Astrocyte of the spinal cord (primary cell): ENCODE measurements around the gene MKS1.

Source experiments
- DNase-seq: peaks from one replicate; pipeline ENCODE4 v3.0.0; 2011; ENCODE audit warnings: low read depth, low spot score
- H3K4me3 ChIP-seq: 2 replicates; pipeline ENCODE4 v1.5.1; 2011; ENCODE audit warnings: low read depth, mild to moderate bottlenecking, low read length, moderate library complexity
- in situ Hi-C: cut with HindIII; loops from 2 replicates; pipeline ENCODE4 v1.10.0; 2017; ENCODE audit warnings: low sequenced_read_pairs
- TF ChIP-seq, protein P1 (sequence below): IDR thresholded peaks from 2 replicates; pipeline ENCODE4 v1.5.1; 2012; ENCODE audit warnings: low read depth, mild to moderate bottlenecking, low read length, inconsistent platforms

MKS1 gene

DNA sequence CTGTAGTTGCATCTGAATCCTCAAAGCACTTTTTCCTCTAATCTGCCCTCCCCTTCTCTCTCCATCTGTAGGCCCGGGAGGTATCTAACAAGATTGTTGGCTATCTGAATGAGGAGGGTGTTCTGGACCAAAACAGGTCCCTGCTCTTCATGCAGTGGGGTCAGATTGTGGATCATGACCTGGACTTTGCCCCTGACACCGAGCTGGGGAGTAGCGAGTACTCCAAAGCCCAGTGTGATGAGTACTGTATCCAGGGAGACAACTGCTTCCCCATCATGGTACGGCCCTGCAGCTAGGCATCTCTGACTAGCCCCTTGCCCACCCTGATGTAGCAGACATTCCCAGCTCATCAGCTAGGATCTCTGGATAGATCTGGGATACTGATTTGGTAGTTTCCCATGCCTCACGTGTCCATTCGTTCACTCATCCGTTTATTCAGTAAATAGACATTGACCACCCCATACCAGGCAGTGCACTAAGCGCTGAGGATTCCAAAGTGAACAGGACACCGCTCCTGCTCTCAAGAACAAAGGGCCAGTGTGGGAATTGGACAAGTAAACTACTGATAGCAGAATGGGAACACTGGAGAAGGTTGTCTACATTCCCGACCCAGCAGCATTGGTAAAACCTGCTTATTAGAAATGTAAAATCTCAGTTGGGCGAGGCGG lies 31.4 kb upstream of the MKS1 start:
- no peak overlapping the region for H3K4me3 ChIP-seq
- in situ Hi-C loops = no loop called here
- TF ChIP-seq, protein P1, sequence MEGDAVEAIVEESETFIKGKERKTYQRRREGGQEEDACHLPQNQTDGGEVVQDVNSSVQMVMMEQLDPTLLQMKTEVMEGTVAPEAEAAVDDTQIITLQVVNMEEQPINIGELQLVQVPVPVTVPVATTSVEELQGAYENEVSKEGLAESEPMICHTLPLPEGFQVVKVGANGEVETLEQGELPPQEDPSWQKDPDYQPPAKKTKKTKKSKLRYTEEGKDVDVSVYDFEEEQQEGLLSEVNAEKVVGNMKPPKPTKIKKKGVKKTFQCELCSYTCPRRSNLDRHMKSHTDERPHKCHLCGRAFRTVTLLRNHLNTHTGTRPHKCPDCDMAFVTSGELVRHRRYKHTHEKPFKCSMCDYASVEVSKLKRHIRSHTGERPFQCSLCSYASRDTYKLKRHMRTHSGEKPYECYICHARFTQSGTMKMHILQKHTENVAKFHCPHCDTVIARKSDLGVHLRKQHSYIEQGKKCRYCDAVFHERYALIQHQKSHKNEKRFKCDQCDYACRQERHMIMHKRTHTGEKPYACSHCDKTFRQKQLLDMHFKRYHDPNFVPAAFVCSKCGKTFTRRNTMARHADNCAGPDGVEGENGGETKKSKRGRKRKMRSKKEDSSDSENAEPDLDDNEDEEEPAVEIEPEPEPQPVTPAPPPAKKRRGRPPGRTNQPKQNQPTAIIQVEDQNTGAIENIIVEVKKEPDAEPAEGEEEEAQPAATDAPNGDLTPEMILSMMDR = no peak
- DNase-seq = no peak

DNA sequence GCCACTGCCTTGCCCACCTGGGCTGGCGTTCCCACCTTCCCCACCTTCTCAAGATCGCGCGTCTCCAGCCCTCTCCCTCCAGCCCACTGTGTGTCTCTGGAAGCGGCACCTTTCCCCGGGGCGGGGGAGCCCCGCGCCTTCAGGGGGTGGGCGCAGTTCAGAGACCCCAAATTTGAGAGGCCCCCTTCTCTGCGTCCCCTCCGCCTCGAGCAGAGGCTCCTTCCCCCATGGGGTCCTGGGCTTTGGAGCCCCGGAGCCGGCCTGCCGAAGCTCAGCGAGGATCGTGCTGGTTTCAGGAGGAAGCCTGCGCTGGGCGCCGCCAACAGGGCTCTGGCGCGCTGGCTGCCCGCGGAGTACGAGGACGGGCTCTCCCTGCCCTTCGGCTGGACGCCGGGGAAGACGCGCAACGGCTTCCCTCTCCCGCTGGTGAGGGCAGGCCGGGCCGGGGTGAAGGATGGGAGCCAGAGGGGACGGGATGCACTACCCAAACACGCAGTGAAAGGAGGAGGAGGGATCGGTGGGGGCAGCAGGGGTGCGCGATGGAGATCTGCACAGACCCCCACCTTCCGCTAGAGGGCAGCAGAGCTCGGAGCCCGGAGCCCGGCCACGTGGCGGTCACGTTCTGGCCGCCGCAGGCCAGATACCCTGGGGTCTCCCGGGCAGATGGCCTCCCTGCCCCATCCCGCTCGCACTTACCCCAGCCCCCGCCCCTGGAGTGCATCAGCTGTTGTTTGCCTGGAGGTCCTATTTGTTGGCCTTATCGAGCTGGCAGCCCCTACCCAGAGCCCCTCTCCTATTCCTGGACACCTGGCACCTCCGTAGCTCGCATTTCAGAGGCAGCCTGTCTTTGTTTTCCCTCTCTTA lies 30.4 kb upstream of the MKS1 start:
- peak overlapping the region; percentile 34 for H3K4me3 ChIP-seq
- peak; percentile 41 for DNase-seq
- TF ChIP-seq, protein P1 = peak; percentile 93
- in situ Hi-C loops = no loop called here

DNA sequence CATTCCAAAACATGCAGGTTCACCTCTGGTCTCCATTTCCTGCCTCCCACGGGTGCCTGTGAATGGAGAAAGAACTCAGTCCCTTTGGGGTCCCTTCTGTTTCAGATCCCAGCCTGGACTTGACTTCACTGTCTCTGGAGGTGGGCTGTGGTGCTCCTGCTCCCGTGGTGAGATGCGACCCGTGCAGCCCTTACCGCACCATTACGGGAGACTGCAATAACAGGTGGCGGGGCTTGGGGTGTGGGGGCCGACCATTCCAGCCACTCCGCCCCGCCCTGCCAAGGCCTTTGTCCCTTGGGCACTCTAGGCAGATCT lies 29.9 kb upstream of the MKS1 start:
- TF ChIP-seq, protein P1 = no peak
- no peak overlapping the region for H3K4me3 ChIP-seq
- in situ Hi-C loops = no loop called here
- DNase-seq = no peak

DNA sequence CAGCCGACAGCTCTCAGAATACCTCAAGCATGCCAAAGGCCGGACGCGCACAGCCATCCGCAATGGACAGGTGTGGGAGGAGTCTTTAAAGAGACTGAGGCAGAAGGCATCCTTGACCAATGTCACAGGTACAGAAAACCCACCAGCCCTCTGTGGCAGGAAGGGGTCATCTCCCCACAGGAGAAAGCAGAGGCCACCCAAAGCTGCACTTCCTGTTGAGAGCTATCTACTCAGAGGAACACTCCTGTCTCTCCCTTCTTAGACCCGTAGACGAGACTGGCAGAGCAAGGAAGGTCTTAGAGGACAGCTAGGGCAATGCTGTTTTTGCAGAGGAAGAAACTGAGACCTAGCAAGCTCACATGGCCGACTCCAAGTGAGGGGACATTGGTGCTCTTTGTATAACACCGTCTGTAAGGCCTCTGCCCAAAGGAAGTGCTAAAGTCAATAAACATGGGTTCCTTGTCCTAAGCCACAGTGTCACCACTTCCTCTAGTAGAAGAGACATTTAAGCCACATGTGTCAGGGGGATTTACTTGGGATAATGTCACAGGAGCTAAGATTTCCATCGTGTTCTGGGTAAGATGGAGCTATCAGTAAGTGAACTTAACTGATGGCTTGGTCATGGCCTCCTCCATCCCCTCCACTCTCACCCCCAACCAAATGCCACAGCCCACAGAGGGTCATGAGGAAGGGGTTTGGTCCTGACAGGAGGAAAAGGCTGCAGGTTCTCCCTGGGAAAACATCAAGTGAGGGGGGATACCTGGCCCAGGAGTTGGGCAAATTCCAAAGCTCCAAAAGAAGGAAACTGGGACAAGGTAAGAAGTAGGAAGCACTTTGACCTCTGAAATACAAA lies 28.7 kb upstream of the MKS1 start:
- in situ Hi-C loops = no loop called here
- no peak for DNase-seq
- H3K4me3 ChIP-seq = no peak overlapping the region
- TF ChIP-seq, protein P1 = no peak

DNA sequence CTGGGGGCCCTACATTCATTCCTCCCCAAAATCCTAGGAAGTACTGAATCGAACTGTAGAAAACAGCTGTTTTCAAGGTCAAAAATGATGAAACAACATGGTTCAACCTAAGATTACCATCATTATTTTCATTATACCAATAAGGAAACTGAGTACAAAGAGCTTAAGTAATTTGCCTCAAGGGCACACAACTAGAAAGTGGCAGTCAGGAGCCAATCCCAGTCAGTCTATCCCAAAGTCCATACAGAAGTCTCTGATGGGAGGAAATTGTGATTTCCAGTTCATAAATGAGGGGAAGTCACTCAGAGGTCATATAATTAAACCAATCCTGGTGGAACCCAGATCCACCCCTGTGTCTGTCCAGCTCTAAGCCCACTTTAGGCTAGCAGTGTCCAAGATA lies 27.7 kb upstream of the MKS1 start:
- TF ChIP-seq, protein P1 = no peak
- no peak for DNase-seq
- no peak overlapping the region for H3K4me3 ChIP-seq
- in situ Hi-C loops = no loop called here

DNA sequence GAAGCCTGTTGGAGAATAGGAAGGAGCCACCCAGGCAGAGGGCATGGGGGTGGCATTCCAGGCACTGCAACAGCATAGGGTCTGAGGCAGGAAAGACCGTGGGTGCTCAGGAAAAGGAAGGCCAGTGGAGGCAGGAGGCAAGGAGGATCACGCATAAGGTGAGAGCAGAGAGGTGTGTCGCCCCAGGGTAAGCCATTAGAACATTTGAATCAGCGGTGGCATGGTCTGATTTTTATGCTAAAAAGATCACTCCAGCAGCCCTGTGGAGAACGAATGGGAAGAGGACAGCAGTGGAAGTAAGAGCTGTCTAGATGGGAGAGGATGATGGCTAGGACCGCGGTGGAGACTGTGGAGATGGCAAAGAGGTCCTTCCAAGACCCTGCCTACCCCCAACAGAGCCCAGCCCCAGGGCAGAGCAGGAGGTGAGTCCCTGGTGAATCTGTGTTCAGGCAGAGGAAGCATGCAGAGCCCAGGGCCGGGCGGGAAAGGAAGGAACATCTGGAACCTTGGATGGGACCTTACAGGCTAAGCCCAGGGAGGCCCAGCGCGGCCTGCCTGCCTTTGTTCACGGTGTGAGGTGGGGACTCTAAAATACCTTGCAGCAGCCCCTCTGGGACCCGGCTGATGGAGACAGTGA lies 27.2 kb upstream of the MKS1 start:
- H3K4me3 ChIP-seq = no peak overlapping the region
- in situ Hi-C loops = no loop called here
- DNase-seq = no peak
- TF ChIP-seq, protein P1 = no peak
